ENCODE results near the gene ARMC2.

DNA sequence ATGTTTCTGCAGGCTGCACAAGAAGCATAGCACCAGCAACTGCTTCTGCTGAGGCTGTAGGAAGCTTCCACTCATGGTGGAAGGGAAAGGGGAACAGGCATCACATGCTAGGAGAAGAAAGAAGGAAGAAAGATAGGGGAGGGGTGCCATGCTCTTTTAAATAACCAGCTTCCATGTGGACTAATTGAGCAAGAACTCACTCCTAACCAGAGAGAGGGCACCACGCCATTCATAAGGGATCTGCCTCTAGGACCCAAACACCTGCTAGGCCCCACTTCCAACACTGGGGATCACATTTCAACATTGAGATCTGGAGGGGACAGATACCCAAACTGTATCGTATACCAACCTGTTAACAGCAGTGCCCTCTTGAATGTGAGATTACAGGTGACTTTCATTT, 46.9 kb upstream of the ARMC2 start:
- TF ChIP-seq SIN3A (IDR thresholded peaks at IDR 0.05; ENCODE audit: borderline replicate concordance, insufficient read depth, low read length), result no peak
- no peak for TF ChIP-seq POLR2AphosphoS5 (IDR thresholded peaks at IDR 0.05; ENCODE audit: low read depth, low read length)
- no peak for TF ChIP-seq REST (IDR thresholded peaks at IDR 0.05; ENCODE audit: insufficient read depth in 1 of 2, low read depth in 2 of 2, low read length in 2 of 2)
- TF ChIP-seq TAF1 (IDR thresholded peaks at IDR 0.05; ENCODE audit: borderline replicate concordance, insufficient read depth, low read length), result no peak
